ENCODE data around the gene MEGF11.

- TF ChIP-seq, protein P1, sequence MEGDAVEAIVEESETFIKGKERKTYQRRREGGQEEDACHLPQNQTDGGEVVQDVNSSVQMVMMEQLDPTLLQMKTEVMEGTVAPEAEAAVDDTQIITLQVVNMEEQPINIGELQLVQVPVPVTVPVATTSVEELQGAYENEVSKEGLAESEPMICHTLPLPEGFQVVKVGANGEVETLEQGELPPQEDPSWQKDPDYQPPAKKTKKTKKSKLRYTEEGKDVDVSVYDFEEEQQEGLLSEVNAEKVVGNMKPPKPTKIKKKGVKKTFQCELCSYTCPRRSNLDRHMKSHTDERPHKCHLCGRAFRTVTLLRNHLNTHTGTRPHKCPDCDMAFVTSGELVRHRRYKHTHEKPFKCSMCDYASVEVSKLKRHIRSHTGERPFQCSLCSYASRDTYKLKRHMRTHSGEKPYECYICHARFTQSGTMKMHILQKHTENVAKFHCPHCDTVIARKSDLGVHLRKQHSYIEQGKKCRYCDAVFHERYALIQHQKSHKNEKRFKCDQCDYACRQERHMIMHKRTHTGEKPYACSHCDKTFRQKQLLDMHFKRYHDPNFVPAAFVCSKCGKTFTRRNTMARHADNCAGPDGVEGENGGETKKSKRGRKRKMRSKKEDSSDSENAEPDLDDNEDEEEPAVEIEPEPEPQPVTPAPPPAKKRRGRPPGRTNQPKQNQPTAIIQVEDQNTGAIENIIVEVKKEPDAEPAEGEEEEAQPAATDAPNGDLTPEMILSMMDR (conservative IDR thresholded peaks at IDR 0.05) = no peak
- TF ChIP-seq EZH2 (IDR thresholded peaks at IDR 0.05; ENCODE audit: low read depth) = no peak
Observed at GRCh38 chr15:66041276-66041675, 212.3 kb downstream of the MEGF11 start.
